Activated CD4-positive, alpha-beta T cell treated with anti-CD3 and anti-CD28 coated beads, Interleukin-2, amount 50 U/mL, for 4 hours (primary cell): ENCODE data around the gene ANO4.
"Not testable (repeated sequence)": the region's sequence is repeated elsewhere in the genome, so short reads cannot be mapped to it uniquely, and the experiment has no call there.

Experiments used
- DNase-seq, 2 experiments: peaks; one replicate each; pipeline ENCODE4 v3.0.0-alpha.2; 2020

ANO4 gene

DNA sequence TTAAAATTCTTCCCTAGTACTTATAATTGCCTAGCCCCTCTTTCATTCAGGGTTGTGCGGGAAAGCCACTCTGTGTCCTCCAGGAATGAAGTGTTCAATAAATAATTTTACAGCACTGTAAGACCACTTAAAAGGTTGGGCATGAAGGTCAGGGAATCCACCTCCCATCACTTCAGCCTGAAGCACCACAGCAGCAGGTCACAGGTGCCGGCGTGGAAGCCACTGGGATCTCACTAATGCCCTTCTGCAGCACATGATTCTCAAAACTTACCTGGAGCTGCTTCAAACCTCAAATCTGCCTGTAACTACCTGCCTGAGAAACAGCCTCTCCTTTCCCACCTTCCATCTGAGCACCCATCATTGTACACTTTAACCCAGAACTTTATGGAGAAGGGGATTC lies 159.5 kb downstream of the ANO4 start:
- no peak for DNase-seq

DNA sequence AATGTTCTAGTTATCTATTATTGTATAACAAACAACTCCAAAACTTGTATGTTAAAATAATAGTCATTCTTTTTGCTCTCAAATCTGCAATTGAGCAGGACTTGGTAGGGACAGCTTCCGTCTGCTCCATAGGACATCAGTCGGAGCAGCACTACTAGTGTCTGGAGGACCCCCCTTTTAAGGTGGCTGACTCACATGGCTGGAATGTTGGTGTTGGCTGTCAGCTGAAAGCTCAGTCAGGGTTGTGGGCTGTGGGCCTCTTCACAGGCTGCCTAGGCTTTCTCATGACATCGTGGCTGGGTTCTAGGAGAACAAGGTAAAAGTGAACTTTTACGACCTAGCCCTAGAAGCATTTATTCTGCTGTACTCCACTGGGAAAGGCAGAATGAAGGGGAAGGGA lies 160.6 kb downstream of the ANO4 start:
- no peak for DNase-seq

DNA sequence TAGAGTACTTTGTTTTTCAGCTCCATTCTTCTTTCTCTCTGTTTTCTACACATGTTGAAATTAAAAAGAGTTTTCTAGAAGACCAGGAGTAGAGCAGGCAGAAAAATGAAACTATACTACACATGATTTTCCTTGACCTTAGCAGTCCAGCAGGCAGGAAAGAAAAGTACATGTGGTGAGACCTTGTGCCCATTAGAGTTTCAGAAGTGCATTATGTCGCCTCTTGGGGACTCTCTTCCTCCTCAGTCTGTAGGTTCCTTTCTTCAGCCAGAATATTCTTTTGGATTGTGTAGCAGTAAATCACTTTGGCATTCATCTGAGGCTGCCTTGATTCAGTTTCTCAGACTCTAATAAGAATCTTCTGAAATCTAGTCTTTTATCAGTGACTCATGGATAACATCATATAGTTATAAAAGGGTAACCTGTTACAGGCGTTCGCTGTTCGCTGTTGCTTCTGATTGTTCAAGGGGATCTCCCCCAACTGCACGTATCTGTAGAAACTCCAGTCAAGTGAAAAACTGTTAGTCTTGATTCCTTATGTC lies 161.8 kb downstream of the ANO4 start:
- no peak for DNase-seq

DNA sequence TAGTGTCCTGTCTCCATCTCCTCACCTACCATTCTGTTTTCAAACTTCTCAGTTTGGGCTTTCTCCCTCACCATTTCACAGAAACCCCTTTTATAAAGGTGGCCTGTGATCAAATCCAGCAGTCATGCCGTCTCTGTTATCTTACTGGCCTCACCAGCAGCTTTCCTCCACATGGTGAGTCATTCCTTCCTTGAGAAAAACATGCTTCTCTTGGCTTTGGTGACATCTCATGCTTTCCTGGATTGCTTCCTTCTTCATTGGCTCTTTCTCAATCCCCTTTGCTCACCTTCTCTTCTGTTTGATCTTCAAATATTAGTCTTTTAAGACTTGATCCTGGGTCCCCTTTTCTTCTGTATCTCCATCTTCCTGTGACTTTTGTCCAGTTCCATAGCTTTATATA lies 164.9 kb downstream of the ANO4 start:
- DNase-seq, result no peak

DNA sequence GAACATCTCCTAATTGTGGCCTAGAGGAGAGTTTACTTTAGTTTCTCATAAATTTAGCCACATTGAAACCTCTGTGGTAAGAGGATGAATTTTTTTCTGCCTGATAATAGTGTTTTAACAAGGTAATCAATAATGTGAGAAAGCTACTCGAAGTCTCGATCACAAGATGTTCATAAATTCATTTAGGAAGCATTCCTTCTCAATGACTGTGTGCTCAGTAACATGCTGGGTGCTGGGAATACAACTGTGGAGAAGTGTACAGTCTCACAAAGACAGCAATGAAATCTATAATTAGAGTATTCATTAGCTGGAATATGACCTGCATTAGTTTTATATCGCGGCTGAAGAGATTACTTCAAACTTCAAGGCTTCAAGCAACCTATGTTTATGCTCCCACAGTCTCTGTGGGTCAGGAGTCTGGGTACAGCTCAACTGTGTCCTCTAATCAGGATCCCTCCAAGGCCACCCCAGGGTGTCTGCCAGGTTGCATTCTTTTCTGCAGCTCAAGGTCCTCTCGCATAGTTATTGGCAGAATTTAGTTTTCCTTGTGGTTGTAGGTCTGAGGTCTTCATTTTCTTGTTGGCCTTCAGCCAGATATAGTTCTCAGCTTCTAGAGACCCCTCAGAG lies 167.6 kb downstream of the ANO4 start:
- DNase-seq, result no peak

DNA sequence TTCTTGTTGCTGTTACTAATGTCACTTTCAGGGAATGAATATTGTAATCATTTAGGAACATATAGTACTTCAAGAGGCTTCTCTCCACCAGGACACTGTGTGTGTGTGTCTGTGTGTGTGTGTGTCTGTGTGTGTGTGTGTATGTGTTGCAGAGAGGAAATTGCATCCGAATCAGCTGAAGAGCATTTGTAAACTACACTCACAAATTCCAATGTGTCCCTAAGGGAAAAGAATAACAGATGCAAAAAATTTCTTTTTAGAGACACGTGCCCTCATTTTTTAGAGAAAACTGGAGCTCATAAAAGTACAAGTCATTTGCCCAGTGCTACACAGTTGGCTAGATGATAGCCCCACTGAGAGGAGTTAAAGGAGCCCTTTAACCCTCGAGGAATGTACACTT lies 168.8 kb downstream of the ANO4 start:
- no peak for DNase-seq

DNA sequence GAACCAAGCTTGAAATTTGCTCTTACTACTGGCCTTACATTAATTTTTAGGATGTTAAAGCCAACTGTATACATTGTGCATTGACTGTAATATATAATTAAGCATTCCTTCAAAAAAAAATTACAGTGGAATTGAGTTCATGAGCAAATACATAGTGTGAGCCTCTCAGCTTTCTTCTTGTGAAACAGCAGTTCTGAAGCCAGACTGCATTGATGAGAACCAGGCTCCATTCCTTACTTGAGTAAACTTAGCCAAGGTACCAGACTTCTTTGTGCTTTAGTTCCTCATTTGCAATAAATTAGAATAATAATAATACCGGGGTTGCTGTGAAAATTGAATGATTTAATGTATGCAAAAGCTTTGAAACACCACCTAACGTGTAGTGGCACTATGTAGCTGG lies 169.5 kb downstream of the ANO4 start:
- DNase-seq, result no peak

DNA sequence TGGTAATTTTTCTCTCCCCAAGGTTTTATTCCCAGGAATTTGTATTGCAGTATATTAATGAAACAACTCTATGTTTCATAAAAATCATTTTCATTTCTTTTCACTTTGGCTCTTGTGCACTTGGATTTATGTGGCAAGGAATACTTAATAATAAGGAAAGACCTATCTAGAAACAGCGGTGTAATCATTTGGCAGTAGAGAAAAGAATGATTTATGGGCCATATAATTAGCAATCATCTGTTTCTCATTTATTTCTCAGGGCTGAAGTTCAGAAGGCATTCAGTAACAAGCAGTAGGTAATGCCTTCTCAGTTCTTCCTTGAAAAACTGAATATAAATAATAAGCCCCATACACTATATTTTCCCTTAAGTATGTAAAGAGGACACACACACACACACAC lies 172.6 kb downstream of the ANO4 start:
- DNase-seq, result no peak

DNA sequence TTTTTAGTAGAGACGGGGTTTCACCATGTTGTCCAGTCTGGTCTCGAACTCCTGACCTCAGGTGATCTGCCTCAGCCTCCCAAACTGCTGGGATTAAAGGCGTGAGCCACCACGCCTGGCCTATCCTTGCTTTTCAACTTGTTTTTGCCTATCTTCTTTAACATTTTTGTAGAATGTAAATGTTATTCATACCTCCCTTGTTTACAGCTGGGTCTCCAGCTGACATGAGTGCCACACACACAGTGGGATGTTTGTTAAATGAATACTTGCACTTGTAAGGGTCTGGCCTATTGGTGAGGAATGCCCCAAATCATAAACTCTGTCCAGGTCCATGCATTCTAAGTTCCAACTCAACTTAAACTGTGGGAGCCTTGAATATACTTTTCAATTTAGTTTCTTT lies 176.3 kb downstream of the ANO4 start:
- no peak for DNase-seq

DNA sequence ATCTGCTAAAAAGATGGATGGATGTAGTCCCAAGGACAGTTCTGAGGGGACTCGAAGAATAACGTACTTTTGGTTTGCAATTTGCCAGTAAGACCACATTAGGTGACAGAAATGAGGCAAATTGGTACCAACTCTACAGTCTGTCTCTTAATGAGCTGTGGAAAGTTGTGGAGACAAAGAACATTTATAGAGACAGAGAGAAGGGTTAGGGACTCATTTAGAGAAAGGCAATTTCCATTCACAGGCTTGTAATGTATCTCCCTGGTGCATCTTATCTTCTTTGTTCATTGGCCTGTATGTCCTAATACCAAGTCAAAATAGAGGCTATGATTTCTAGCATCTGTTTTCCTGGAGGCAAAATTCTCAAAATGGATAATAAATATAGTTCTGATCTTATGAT lies 177.5 kb downstream of the ANO4 start:
- DNase-seq, result no peak

DNA sequence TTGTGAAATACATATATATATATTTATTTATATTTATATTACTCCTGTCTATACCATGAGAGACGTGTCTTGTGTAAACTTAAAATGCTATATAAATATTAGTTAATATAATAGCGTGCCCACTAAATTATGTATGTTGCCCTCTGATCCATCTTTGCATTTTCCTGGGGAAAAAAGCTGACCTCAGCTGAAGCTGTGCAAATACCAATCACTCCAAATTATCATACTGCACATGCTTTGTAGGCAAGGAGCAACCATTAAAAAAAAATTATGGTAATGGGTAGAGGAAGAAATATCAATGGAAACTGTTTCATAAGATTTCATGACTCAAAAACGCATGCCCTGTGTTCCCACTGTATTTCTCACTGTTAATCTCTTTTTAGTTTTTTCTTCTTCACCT lies 179.8 kb downstream of the ANO4 start:
- DNase-seq, result no peak

DNA sequence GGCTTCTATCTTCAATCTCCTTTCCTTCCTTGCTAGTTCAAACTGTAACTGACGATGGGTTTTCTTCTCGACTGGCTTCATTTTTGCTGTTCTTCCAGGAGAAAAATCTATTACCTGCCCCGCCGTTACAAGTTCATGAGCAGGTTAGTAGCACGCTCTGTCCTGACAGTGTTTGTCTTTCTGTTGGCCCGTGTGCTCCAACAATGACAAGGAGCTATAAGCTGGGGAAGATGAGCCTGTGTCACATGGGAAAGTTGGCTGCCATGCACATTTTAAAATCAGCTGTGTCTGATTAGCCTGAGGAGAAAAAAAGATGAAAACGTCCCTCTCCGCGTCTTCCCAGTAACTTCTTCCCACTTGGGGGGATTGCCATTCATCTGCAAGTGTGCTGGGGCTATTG lies 180.2 kb downstream of the ANO4 start:
- DNase-seq, result no peak

DNA sequence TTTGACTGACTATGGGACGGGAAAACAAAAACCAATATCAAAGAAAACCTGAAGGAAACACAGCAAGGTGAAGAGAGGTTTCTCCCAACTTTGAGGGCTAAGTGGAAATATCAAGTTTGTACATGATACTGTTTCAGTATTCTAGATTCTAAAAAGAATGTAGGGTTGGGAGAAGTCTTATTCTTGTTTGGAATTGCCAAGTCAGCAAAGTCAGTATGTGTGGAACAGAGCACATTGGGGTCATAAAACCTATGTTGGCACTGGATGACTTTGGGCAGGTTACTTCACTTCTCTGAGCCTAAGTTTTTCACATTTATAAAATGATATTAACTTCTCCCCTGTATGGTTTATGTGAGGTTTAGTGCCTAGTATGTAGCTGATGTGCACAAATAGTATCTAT lies 182.2 kb downstream of the ANO4 start:
- DNase-seq, result no peak

DNA sequence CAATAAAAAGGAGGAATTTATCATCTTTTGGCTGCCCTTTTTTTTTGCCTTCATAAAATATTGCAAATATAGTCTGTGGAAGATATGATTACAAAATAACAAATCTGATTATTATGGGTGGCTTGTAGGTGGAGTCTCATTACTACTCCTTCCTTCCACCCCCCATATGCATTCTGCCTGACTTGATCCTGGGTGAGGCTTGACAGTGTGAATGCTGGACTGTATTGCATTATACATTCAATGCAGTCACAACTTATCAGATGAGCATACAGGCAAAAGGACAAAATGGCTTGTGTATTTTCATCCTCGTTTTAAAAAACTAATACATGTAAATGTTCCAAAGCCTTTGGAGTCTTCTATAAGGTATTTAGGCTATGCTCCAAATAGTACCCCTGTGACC lies 186.3 kb downstream of the ANO4 start:
- DNase-seq, result no peak

DNA sequence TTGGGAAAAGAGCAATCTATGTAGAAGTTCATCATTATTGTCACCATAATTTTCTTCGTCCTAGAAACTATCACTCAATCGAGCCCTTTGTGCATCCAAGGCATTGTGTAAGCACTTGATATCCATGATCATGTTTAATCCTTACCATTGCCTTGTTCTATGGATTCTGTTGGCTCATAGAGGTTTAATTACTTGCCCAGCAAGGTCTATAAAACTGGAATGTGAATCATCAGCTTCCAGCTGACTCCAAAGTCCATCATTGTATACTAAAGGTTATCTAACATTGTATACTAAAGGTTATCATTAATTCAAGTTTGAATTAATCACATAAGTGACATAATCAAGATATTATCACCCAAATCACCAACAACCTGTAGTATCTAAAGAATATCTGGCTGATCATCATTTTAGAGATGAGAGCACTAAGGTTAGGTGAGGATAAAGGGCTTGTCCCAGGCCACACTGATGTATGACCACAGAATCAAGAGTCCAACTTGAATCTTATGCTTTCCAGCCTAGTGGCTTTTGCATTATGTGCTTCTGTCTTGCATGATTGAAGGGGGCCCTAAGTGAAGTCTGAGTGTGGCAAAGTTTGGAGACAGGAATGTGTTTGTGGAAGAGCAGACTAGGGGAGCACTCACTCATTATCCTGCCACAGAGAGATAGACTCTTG lies 188.1 kb downstream of the ANO4 start:
- DNase-seq, result no peak

DNA sequence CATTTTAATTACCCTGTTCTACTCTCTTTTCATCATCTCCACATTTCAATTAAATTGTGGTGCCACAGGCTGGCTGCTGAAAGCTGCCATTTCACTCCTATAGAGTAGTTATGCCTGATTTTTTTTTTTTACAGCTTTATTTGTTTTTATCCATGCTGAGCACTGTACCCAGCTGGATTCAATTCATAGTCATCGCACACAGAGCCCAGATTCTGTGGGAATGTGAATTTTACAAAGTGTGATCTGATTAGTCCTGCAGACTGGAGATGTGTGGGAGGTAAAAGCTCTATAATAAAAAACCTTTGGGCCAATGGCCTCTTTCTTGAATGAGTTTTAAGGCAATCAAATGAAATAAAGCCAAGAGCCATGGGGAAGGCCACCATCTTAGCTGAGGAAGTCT lies 190.2 kb downstream of the ANO4 start:
- DNase-seq, result no peak

DNA sequence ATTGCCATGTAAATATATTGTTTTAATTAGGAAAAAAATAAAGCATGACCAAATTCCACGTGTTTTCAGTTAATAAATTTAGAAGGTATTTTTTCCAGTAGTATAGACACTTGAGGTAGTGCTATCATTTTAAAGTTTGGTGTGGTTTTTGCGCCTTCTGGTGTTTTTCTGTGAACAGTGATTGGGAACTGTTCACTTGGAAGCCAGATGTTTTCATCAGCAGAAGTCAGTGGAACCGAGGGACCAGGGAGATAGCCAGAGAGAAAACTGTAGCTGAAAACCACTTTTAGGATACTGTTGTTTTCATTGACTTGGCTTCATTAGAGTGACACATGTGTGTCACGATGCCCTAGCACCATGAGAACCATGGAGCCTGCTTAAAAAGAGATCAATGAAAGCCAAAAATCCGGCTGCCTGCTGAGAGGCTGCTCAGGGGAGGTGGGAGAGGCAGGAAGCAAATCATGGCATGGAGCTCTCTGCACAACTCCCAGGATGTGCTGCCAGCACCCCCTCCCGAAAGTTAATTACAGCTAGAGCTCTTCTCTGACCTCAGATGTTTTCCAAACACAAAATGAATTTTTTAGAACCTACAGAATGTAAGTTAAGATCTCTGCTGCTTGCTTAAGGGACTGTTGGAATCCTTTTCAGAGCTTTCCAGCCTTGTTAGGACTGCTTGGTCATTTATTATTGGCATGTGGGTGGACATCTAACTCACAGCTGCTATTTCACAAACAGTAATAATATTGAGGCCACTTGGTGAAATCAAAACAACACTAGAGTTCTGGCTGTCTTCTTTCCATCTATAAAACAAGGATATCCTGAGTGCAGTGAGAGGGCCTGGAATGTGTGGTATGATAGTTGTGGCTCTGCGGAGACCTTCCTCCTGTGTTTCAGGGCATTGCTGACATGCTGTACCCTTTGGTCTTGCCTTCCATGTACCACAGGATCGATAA lies 192.3 kb downstream of the ANO4 start:
- DNase-seq, result no peak

DNA sequence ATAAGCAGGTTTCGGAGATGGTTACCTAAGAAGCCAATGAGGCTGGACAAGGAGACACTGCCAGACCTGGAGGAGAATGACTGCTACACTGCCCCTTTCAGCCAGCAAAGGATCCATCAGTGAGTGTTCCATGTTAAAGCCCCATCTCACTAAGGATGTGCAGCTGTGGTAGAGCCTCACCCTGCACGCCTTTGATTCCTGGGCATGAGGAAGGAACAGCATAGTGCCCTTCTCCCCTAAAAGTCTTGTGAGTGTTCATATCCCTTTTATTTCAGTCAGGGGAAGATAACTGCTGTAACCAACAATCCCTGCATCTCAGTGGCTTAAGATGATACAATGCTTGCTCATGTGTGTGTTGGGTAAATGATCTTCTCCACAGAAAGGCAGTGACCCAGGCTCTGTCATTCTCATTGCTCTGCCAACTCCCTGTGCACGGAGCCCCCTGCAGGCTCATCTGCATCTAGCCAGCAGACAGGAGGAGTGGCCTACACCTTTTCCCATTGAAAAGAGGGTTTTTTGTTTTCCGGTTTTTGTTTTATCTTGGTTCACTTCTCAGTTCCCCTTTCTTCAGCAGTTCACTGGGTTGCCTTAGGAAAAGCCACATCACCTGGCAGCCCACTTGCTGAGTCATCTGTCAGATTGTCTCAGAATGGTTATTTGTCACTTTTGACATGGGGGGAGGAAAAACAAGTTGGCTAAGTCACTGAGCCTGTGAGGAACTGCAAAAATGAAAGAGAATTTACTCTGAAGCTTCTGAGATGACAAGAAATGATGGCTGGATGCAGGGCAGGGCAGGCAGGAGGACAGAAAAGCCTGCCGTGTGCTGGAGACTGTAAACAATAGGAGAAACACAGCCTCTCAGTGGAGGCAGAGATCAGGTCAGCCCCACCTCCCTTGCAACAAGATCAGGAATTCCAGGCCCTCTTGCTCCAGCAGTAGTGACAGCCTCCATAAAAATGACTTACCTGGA lies 193.3 kb downstream of the ANO4 start:
- DNase-seq, result no peak

DNA sequence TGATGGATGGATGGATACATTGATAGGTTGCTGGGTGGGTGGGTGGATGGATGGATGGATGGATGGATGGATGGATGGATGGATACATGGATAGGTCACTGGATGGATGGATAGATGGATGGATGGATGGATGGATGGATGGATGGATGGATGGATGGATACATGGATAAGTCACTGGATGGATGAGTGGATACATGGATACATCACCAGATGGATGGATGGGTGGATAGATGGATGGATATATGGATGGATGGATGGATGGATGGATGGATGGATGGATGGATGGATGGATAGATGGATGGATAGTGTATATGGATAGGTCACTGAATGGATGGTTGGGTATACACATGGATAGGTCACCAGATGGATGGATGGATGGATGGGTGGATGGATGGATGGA lies 194.9 kb downstream of the ANO4 start:
- DNase-seq, result not testable (repeated sequence)

DNA sequence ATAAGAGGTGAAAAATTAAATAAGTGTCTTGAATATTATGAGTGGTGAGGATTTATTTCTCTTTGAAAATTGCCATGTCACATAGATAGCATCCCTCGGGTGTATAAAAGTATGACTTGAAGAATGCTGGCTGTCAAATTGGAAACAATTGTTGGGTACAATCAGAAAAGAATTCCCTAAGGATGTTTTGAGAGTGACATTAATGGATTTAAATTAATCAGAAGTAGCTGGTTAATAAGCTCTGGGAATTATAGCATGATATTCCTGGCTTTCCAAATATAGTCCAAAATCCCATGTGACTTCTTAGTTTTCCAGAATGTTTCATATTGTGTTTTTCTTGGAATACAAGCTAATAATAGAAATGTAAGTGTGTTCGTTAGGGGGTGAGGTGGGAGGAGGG lies 196.5 kb downstream of the ANO4 start:
- DNase-seq, result no peak

DNA sequence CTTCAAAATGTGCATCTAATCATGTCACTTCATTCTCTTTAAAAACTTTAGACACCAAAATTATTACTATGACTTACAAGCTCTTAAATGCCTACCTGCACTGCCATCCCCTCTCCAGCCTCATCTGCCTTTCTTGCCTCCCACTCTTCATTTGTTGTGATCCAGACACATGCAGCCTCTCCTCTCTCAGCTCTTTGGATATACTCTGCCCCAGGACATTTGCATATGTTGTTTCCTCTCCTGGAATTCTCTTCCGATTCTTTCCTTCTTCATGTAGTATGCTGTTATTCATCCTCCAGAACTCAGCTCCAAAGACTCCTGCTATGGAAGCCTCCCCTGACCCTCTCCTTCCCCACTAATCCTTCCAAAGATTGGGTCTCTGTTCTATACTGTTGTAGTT lies 197.6 kb downstream of the ANO4 start:
- no peak for DNase-seq

DNA sequence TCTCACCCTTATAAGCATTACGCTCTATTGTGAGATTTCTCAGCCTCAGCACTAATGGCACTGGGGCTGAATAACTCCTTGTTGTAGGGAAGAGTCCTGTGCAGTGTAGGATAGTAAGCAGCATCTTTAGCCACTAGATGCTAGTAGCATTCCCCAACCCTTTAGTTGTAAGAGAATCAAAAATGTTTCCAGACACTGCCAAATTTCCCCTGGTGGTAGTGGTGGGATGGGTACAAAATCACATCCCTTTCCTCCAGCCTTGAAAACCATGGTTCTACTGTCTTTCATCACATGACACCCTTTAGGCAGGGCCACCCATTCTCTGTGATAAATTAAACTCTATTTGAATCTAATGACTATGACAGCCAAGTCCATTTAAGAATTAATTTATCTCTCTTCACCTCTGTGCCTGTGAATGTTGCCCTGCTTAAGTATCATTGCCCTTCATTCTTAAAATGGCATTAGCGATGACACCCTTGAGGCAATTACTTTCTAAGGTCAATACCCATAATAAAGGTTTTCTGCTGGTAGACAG lies 199.4 kb downstream of the ANO4 start:
- DNase-seq, result no peak
